Activated CD8-positive, alpha-beta T cell treated with anti-CD3 and anti-CD28 coated beads, Interleukin-2, amount 10 ng/mL, durations not matched to agents 7 days and 5 days (primary cell): ENCODE measurements around the gene AK6. TPM values are rescaled to one million over a fixed set of nuclear protein-coding genes. Genes with fewer than 3 reads are reported as not detected.
A peak's percentile ranks its signal among the peaks of the same experiment; 100 is the strongest.
"Not testable (repeated sequence)": the region's sequence is repeated elsewhere in the genome, so short reads cannot be mapped to it uniquely, and the experiment has no call there.

Source experiments
- ATAC-seq: fragments of 150-1000 bp; cut with Tn5 transposase; one replicate; pipeline ENCODE4 v1.10.0; 2021; ENCODE audit warnings: moderate library complexity
- CTCF ChIA-PET: fragments of 350-600 bp; sonication (Branson Sonifier 250); formaldehyde crosslinking; loops from one replicate; lab custom pipeline; 2021; ENCODE audit warnings: antibody characterized with exemption; lab: Charles Lee
- POLR2A ChIA-PET: fragments of 350-600 bp; sonication (Branson Sonifier 250); formaldehyde crosslinking; loops from one replicate; lab custom pipeline; 2021; ENCODE audit warnings: antibody characterized with exemption; lab: Charles Lee
- DNase-seq: peaks from one replicate; pipeline ENCODE4 v3.0.0-alpha.2; 2020
- H3K27ac Mint-ChIP-seq: one replicate; pipeline ENCODE4 v1.8.0; 2021; ENCODE audit warnings: mild to moderate bottlenecking, mixed read lengths
- H3K27me3 Mint-ChIP-seq: one replicate; pipeline ENCODE4 v1.8.0; 2021; ENCODE audit warnings: low read depth, mixed read lengths
- H3K36me3 Mint-ChIP-seq: one replicate; pipeline ENCODE4 v1.8.0; 2021; ENCODE audit warnings: low read depth, mixed read lengths
- H3K4me1 Mint-ChIP-seq: one replicate; pipeline ENCODE4 v1.8.0; 2021; ENCODE audit warnings: low read depth, mixed read lengths
- H3K4me3 Mint-ChIP-seq: one replicate; pipeline ENCODE4 v1.8.0; 2021; ENCODE audit warnings: mild to moderate bottlenecking, mixed read lengths
- H3K9me3 Mint-ChIP-seq: one replicate; pipeline ENCODE4 v1.8.0; 2022; ENCODE audit warnings: mixed read lengths; ENCODE audit not compliant: insufficient read depth
- total RNA-seq, 2 experiments: library from RNA; stranded (reverse); gene quantifications; one replicate each; pipeline ENCODE4 v1.2.3, GENCODE V29; 2021

AK6 gene
- total RNA-seq, 2 experiments from 2014 or later = 36.8 to 39.7 TPM

GRCh38 chr5:69333668-69334315 is 35.5 kb downstream of the AK6 start:
- not testable (repeated sequence) for ATAC-seq, H3K27ac Mint-ChIP-seq, DNase-seq, H3K4me3 Mint-ChIP-seq, H3K36me3 Mint-ChIP-seq, H3K27me3 Mint-ChIP-seq, H3K9me3 Mint-ChIP-seq
- ChIA-PET POLR2A (interaction anchor here (0.9 kb wide), 1 partner anchor 144 kb away, joined by 3 read pairs; the partner anchor contains the start of gene CENPH), CTCF (interaction anchor here (1.0 to 4.2 kb wide), 10 partner anchors 7 to 290 kb away, joined by 3 to 36 read pairs (median 6); partner anchors contain the start of genes CDK7 and SLC30A5)
- peaks cover 21% of the 10 kb centered on the region for H3K4me1 Mint-ChIP-seq

- POLR2A ChIA-PET = interaction anchor here (0.6 to 1.1 kb wide), 5 partner anchors 14 to 142 kb away, joined by 3 read pairs; partner anchors contain the start of gene CDK7
- H3K9me3 Mint-ChIP-seq = peaks cover 3% of the 10 kb centered on the region
Observed at GRCh38 chr5:69331528-69332445, 37.5 kb downstream of the AK6 start.

DNA sequence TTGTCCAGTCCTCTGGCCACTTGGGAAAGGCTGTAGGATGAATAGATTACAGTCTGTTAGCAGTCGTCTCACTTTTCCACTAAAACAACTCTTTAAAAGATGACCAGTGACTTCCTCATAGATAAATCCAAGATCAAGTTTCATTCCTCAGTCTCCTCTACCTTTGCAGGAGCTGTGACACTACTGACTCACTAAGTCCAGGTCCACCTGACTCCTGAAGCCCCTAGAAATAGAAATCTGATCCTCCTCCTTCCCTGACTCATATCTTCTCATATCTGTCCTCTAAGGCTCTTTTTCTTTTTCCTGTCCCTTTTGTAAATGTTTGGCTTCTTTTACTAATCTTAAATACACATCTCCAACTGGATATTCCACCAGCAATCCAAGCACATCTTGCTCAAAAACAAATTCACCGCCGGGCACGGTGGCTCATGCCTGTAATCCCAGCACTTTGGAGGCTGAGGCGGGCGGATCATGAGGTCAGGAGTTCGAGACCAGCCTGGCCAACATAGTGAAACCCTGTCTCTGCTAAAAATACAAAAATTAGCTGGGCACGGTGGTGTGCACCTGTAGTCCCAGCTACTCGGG is 39.3 kb downstream of the AK6 start:
- H3K36me3 Mint-ChIP-seq = peaks cover 10% of the 10 kb centered on the region
- H3K4me1 Mint-ChIP-seq = peaks cover 21% of the 10 kb centered on the region
- DNase-seq = no peak
- H3K27me3 Mint-ChIP-seq = no peaks in the 10 kb centered on the region
- ChIA-PET POLR2A (no interaction called here), CTCF (no interaction called here)
- H3K27ac Mint-ChIP-seq = no peak overlapping the region
- peaks cover 3% of the 10 kb centered on the region for H3K9me3 Mint-ChIP-seq
- no peak overlapping the region for H3K4me3 Mint-ChIP-seq
- ATAC-seq = no peak

More at GRCh38 chr5:69331528-69332445, 37.5 kb downstream of the AK6 start:
- Mint-ChIP-seq H3K27ac (peak overlapping the region; percentile 96), H3K4me3 (peak overlapping the region; percentile 84), H3K36me3 (peaks cover 10% of the 10 kb centered on the region), H3K4me1 (peaks cover 21% of the 10 kb centered on the region), H3K27me3 (no peaks in the 10 kb centered on the region)
- DNase-seq (no peak), ATAC-seq (no peak)
- CTCF ChIA-PET = interaction anchor here (1.1 to 1.2 kb wide), 2 partner anchors 238 to 289 kb away, joined by 5 to 8 read pairs; partner anchors contain the start of gene SLC30A5

DNA sequence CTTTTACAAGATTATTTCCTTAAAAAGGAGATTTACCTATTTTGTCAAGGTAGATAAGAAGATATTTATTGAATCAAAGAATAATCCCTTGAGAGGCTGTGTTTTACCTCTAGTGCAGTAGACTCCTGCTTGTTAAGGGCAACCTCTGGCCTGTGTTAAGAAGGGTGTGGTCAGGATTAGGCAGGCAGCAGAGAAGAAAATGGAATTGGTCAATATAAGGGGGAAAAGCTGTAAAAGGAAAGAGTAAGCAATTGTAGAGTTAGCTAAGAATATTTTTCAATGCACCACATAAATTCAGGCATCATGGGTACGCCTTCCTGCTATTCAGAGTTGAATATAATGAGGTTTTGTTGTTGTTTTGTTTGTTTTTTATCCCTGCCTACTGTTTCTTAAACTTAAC is 43.0 kb downstream of the AK6 start:
- Mint-ChIP-seq H3K36me3 (peaks cover 6% of the 10 kb centered on the region), H3K27me3 (no peaks in the 10 kb centered on the region), H3K4me3 (no peak overlapping the region), H3K27ac (no peak overlapping the region), H3K4me1 (no peaks in the 10 kb centered on the region), H3K9me3 (no peaks in the 10 kb centered on the region)
- ChIA-PET POLR2A (no interaction called here), CTCF (interaction anchor here (1.0 to 1.9 kb wide), 3 partner anchors 8 to 283 kb away, joined by 3 to 4 read pairs (median 4); no protein-coding TSS in a partner anchor)
- ATAC-seq (no peak), DNase-seq (no peak)

DNA sequence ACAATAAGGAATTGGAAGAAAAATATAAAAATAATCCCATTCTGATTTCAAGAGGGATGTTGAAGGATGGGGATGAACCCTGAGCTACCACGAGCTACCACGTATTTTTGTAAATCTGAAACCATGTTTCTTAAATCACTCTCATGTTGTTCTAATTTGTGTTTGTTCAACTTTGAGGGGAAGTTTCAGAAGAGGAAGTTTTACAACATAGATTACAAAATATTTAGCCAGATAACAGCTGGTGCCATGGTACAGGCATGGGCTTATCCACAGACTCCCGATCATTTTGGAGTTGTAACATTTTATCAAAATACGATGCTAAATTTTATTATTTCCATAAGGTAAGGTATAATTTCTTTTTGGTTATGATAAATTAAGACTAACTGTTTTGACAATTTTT is 51.9 kb downstream of the AK6 start:
- Mint-ChIP-seq H3K9me3 (no peaks in the 10 kb centered on the region), H3K27me3 (no peaks in the 10 kb centered on the region), H3K36me3 (peaks cover 23% of the 10 kb centered on the region), H3K4me3 (no peak overlapping the region), H3K27ac (no peak overlapping the region), H3K4me1 (no peaks in the 10 kb centered on the region)
- ChIA-PET CTCF (no interaction called here), POLR2A (no interaction called here)
- ATAC-seq (no peak), DNase-seq (no peak)

DNA sequence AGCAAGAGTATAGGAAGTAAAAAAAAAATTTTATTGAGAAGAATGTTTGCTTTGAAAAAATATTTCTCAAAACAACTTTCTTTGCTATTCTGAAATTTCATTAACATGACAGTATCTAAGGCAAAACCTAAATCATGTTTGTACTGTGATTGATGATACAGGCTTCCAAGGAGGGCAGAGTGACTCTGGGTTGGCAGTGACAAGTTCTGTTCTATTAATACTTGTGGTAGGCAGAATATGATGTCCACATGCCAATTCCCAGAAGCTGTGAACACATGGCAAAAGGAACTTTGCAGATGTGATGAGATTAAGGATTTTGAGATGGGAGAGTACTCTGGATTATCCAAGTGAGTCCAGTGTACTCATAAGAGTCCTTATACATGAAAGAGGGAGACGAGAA is 53.3 kb downstream of the AK6 start:
- H3K36me3 Mint-ChIP-seq = peaks cover 27% of the 10 kb centered on the region
- no peak for DNase-seq
- no peak overlapping the region for H3K27ac Mint-ChIP-seq
- ChIA-PET POLR2A (no interaction called here), CTCF (no interaction called here)
- no peaks in the 10 kb centered on the region for H3K27me3 Mint-ChIP-seq
- H3K4me3 Mint-ChIP-seq = no peak overlapping the region
- ATAC-seq = no peak
- H3K4me1 Mint-ChIP-seq = no peaks in the 10 kb centered on the region
- no peaks in the 10 kb centered on the region for H3K9me3 Mint-ChIP-seq

DNA sequence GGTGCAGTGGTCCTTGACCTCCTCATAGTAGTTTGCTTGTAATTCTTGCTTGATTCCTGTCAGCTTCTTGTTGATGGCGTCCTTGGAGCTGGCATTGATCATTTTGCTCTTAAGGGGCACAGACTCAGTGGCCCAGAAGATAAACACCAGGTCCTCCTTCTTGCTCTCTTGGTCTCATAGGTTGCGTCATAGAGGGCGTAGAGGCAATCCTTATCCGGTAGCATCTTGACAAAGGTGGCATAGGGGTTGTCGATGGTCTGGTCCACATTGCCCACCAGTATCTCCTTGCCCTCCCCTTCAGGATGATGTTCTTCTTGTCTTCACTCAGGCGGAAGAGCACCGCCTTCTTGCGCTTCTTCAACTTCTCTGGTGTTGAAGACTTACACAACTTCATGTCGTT is 55.9 kb downstream of the AK6 start:
- no peak for ATAC-seq
- Mint-ChIP-seq H3K36me3 (peaks cover 39% of the 10 kb centered on the region), H3K4me1 (no peaks in the 10 kb centered on the region), H3K27ac (no peak overlapping the region), H3K27me3 (no peaks in the 10 kb centered on the region), H3K9me3 (peaks cover 7% of the 10 kb centered on the region), H3K4me3 (no peak overlapping the region)
- CTCF ChIA-PET = no interaction called here
- POLR2A ChIA-PET = no interaction called here
- no peak for DNase-seq

- Mint-ChIP-seq H3K4me3 (no peak overlapping the region), H3K36me3 (peaks cover 47% of the 10 kb centered on the region), H3K9me3 (peaks cover 7% of the 10 kb centered on the region), H3K27ac (peak overlapping the region; percentile 27), H3K27me3 (no peaks in the 10 kb centered on the region), H3K4me1 (no peaks in the 10 kb centered on the region)
- no peak for DNase-seq
- ChIA-PET CTCF (interaction anchor here (0.7 kb wide), 1 partner anchor 544 kb away, joined by 3 read pairs; no protein-coding TSS in a partner anchor), POLR2A (no interaction called here)
- no peak for ATAC-seq
Observed at GRCh38 chr5:69312459-69313160, 56.7 kb downstream of the AK6 start.

DNA sequence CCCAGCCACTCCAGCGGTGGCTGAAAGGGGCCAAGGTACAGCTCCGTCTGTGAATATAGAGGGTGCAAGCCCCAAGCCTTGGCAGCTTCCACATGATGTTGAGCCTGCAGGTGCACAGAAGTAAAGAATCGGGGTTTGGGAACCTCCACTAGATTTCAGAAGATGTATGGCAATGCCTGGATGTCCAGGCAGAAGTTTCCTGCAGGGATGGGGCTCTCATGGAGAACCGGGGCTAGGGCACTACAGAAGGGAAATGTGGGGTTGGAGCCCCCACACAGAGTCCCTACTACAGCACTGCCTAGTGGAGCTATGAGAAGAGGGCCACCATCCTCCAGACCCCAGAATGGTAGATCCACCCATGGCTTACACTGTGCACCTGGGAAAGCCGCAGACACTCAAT is 59.9 kb downstream of the AK6 start:
- POLR2A ChIA-PET = no interaction called here
- ATAC-seq (no peak), DNase-seq (no peak)
- Mint-ChIP-seq H3K4me3 (no peak overlapping the region), H3K27me3 (no peaks in the 10 kb centered on the region), H3K36me3 (peaks cover 58% of the 10 kb centered on the region), H3K4me1 (no peaks in the 10 kb centered on the region), H3K27ac (no peak overlapping the region), H3K9me3 (peaks cover 7% of the 10 kb centered on the region)
- CTCF ChIA-PET = no interaction called here

GRCh38 chr5:69308046-69308553 is 61.2 kb downstream of the AK6 start:
- DNase-seq = no peak
- H3K27ac Mint-ChIP-seq = no peak overlapping the region
- H3K36me3 Mint-ChIP-seq = peaks cover 56% of the 10 kb centered on the region
- H3K4me3 Mint-ChIP-seq = no peak overlapping the region
- no peak for ATAC-seq
- H3K4me1 Mint-ChIP-seq = no peaks in the 10 kb centered on the region
- POLR2A ChIA-PET = no interaction called here
- no peaks in the 10 kb centered on the region for H3K27me3 Mint-ChIP-seq
- CTCF ChIA-PET = no interaction called here
- H3K9me3 Mint-ChIP-seq = peaks cover 7% of the 10 kb centered on the region

GRCh38 chr5:69305512-69305911 is 63.8 kb downstream of the AK6 start:
- ChIA-PET CTCF (no interaction called here), POLR2A (interaction anchor here (0.7 kb wide), 1 partner anchor 24 kb away, joined by 5 read pairs; no protein-coding TSS in a partner anchor)
- Mint-ChIP-seq H3K36me3 (peaks cover 42% of the 10 kb centered on the region), H3K27ac (no peak overlapping the region), H3K4me3 (no peak overlapping the region), H3K4me1 (no peaks in the 10 kb centered on the region), H3K9me3 (peaks cover 7% of the 10 kb centered on the region), H3K27me3 (no peaks in the 10 kb centered on the region)
- ATAC-seq (no peak), DNase-seq (no peak)
